ENCODE data around the gene INCENP.
"Not testable (repeated sequence)": the region's sequence is repeated elsewhere in the genome, so short reads cannot be mapped to it uniquely, and the experiment has no call there.

Gene INCENP

DNA sequence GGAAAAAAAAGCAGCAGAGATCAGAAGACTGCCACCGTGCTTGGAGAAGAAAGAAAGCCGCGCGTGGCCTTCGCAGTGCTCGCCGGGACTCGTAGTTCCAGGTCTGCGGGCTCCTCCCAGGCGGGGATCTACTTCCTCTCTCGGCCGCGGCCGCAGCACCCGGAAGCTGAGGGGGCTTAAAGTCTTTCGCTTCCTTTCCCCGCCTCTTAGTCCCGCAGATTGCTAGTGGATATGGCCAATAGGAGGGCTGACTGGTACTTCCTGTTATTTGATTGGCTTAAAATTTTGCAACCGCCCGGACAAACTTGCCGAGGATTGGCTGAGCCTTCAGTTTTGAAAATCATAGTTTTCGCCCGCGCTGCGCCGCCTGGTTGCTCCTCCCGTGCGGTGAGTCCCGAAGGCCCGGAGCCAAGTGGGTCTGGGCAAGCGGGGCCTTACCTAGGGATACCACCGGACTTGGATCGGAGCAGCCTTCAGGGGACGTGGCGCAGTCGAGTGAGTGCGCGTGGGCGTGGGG is at the start of gene INCENP:
Gene INCENP (plus strand): TSS at position 343 of the 517 bp plus-strand sequence. CDS start 4,151 bp downstream, outside the sequence.
- DNase-seq (ENCODE audit: low read depth in 2 of 2), result peak; percentile 82 to 92

DNA sequence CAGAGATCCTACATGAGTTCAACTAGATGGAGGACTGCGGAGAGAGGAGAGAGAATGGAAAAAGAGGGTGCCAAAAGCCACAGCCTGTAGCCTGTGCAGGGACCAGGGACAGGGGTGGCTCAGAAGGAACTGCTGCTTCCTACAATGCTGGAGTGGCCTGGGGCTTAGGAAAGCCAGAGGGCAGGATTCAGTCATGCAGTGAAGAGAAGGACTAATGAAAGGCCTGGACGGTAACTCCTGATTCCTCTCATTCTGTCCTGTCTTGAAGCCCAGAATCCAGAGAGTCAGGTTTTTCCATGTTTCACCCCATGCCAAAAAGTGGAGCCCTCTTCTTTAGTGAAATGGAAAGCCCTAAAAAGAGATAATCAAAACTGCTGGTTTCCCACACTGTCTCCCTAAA is 48.4 kb upstream of the INCENP start:
- no peak for DNase-seq (ENCODE audit: low read depth in 2 of 2)

DNA sequence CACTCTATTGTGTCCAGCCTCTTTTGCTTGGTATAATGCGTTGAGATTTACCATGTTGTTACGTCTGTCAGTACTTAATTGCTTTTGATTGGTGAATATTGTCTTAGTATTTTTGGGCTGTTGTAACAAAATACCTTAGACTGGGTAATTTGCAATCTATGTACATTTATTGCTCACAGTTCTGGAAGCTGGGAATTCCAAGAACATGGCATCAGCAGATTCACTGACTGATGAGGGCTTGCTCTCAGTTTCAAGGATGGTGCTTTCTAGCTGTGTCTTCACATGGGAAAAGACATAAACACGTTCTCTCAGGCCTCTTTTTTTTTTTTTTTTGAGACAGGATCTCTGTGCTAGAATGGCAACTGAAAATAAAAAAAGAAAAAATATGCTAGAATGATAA is 46.7 kb upstream of the INCENP start:
- DNase-seq (ENCODE audit: low read depth in 2 of 2), result no peak

- DNase-seq (ENCODE audit: low read depth in 2 of 2), result peak; percentile 60 to 61
Observed at GRCh38 chr11:62081378-62082291, 42.2 kb upstream of the INCENP start.

- no peak for DNase-seq (ENCODE audit: low read depth in 2 of 2)
Observed at GRCh38 chr11:62082292-62082657, 41.5 kb upstream of the INCENP start.

GRCh38 chr11:62084801-62085200 is 39.0 kb upstream of the INCENP start:
- not testable (repeated sequence) for DNase-seq (ENCODE audit: low read depth in 2 of 2)

DNA sequence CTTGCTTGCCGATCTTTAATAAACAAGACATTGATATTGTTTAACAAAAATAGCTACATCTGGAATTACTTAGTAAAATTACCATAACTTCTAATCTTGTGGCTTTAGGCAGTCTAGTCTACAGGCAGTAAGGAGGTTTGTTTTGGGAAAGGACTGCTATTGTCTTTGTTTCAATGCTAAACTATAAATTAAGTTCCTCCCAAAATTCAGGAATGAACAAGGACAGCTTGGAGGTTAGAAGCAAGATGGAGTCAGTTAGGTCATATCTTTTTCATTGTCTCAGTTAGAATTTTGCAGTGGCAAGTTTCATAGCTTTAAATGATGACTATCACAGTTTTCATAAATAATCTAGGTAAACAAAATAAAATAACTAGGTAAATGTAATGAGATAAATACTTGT is 36.1 kb upstream of the INCENP start:
- DNase-seq (ENCODE audit: low read depth in 2 of 2), result no peak

DNA sequence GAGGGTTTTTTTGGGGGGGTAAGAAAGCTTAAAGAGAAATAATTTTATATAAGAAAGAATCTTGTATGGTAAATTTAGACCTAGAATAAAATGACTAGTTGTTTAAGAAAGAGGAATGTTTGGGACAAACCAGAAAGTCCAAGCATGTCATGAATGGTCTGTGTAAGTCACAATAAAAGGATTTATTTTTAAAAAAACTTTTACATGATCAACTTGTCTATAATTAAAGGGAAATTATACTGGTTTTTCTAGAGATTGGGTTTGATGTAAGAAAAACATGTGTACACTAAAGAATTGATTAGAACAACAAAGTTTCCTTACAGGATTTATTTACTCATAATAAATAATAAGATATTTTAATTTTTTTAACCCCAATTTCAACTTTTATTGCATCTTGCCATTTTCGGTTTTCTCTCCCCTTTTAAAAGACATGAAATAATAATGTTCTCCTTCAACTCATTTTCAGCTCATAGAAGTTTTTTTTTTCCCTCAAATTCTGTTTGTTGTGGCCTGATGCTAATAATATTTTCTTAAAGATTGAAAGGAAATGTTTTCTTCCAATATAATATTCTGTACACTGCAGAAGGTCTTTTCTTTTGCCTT is 35.4 kb upstream of the INCENP start:
- DNase-seq (ENCODE audit: low read depth in 2 of 2), result no peak

- DNase-seq (ENCODE audit: low read depth in 2 of 2), result no peak
Observed at GRCh38 chr11:62103141-62103540, 20.7 kb upstream of the INCENP start.

DNA sequence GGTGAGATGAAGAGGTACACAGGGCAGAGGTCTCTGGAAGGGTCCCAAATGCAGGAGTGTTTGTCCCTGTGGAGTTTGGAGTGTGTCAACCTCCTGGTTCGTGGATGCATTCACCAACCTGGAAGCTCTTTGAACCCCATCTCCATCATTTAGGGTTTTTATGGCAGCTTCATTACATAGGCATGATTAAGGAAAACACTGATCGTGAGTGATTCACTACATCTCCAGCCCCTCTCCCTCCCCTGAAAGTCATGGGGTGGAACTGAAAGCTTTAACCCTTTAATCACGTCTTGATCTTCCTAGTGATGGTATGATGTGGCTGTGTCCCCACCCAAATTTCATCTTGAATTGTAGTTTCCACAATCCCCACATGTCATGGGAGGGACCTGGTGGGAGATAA is 19.8 kb upstream of the INCENP start:
- DNase-seq (ENCODE audit: low read depth in 2 of 2), result no peak

DNA sequence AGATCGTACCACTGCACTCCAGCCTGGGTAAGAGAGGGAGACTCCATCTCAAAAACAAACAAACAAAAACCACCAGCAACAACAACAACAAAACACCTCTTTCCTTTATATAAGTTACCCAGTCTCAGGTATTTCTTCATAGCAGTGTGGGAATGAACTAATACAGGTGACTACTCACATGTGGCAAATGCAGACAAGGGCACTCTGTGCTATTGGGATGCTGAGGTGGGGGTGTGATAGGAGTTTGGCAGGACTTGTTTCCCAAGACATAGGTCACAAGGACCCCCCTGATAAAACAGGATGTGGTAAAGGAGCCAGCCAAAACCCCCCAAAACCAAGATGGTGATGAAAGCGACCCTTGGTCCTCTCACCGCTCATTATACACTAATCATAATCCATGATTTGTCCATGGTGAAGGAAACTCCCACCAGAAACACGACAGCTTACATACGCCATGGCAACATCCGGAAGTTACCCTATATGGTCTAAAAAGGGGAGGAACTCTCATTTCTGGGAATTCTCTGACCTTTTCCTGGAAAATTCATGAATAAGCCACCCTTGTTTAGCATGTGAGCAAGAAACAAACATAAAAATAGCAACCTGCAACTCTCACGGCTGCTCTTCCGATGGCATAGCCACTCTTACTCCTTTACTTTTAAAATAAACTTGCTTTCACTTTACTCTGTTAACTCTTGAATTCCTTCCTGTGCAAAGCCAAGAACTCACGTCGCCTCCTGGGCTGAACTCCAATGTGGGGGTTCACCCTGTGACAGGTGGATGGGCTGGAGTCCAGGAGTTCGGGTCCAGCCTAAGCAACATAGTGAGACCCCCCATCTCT is 18.8 kb upstream of the INCENP start:
- no peak for DNase-seq (ENCODE audit: low read depth in 2 of 2)

DNA sequence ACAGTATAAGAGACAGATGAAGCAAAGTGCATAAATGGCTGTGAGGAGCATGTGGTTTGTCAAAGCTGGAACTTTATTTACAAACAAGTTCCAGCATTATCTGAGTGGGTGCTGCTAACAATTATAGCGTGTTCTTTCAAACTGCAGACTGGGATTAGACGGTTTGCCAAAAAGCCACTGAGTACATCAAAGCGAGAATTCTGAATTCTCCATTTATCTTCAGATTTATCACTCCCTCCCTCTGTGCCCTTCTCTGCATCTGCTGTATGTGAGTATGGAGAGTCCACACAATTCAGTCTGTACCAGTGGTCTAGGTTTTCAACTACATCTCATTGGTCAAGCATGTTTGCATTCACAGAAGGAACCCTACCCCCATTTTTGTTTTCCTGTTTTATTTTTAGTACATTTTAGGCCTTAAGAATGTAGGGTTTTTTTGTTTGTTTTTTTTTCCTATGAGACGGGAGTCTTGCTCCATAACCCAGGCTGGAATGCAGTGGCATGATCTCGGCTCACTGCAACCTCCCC is 18.1 kb upstream of the INCENP start:
- no peak for DNase-seq (ENCODE audit: low read depth in 2 of 2)

- peak in 1 of 2 donors; percentile 22 for DNase-seq (ENCODE audit: low read depth in 2 of 2)
Observed at GRCh38 chr11:62108017-62108750, 15.6 kb upstream of the INCENP start.

- no peak for DNase-seq (ENCODE audit: low read depth in 2 of 2)
Observed at GRCh38 chr11:62108971-62109404, 14.8 kb upstream of the INCENP start.

- no peak for DNase-seq (ENCODE audit: low read depth in 2 of 2)
Observed at GRCh38 chr11:62115085-62115694, 8.6 kb upstream of the INCENP start.

DNA sequence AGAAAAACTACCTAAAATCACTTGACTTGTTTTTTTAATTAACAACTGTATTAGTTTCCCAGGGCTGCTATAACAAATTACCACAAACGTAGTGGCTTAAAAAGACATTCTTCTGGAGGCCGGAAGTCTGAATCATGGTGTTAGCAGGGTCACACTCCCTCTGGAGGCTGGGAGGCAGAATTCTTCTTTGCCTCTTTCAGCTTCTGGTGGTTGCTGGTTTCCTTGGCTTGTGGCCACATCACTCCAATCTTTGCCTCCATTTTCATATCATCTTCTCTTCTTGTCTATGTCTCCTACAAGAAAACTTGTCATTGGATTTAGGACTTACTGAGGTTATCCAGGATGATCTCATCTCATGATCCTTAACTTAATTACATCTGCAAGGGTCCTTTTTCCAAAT is 7.4 kb upstream of the INCENP start:
- no peak for DNase-seq (ENCODE audit: low read depth in 2 of 2)

GRCh38 chr11:62119569-62119968 is 4.2 kb upstream of the INCENP start:
- DNase-seq (ENCODE audit: low read depth in 2 of 2), result no peak

DNA sequence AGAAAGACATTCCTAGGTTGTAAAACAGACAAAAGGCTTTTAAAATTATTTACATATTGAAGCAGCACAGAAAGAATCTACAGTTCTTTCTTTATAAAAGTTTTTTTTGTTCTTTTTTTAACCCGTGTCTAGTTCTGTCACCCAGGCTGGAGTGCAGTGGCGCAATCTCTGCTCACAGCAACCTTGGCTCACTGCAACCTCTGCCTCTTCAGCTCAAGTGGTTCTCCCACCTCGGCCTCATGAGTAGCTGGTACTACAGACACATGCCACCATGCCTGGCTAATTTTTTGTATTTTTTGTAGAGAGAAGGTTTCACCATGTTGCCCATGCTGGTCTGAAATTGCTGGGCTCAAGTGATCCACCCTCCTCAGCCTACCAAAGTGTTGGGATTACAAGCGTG is 3.8 kb upstream of the INCENP start:
- DNase-seq (ENCODE audit: low read depth in 2 of 2), result no peak

- DNase-seq (ENCODE audit: low read depth in 2 of 2), result no peak
Observed at GRCh38 chr11:62120431-62120830, 3.4 kb upstream of the INCENP start.

DNA sequence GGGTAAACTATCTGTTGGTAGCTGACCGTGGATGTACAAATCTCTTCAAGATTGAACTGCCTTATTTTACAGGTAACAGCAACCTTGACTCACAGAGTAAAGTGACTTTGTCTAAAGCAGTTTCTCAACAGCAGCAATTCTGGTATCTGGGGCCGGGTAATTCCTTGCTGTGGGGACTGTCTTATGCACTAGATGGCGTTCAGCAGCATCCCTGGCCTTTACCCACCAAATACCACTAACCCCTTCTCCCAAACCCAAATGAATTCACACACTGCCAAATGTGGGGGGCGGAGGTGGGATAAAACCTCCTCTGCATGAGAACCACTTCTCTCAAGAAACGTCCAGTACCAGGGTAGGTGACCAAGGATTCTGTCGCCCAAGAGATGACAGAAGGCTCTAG is 1.7 kb upstream of the INCENP start:
- DNase-seq (ENCODE audit: low read depth in 2 of 2), result no peak
